ENCODE results near the gene ADCY4.

The ADCY4 gene

DNA sequence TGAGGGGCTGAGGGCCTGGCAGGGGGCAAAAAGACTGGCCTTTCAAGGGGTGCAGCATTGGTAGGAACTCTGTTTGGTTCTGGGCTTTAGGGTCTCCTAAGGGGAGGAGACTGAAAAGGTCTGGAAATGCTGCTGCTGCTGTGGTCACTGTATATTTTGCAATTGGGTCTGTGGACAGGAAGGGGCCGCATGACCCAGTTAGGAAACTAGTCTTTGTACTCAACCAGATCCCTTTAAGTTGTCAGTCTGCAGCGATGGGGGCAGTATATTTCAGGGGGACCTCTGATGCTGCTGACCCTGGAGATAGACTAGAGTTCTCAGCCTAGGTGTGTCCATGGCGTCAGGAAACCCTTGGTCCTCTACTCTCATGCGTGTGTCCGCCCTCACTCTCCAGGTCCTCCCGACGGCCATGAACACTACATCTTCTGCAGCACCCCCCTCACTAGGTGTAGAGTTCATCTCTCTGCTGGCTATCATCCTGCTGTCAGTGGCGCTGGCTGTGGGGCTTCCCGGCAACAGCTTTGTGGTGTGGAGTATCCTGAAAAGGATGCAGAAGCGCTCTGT is 19.5 kb downstream of the ADCY4 start:
- no peak for TF ChIP-seq ARNTL (CRISPR knock-in tag; IDR thresholded peaks at IDR 0.05; ENCODE audit: borderline replicate concordance, low read depth)
- TF ChIP-seq RARB (CRISPR knock-in tag; IDR thresholded peaks at IDR 0.05): no peak
- TF ChIP-seq CREB5 (CRISPR knock-in tag; IDR thresholded peaks at IDR 0.05; ENCODE audit: low read depth): no peak
- no peak for TF ChIP-seq ZNF565 (CRISPR knock-in tag; conservative IDR thresholded peaks at IDR 0.05; ENCODE audit: low read depth)
- TF ChIP-seq, protein P1, sequence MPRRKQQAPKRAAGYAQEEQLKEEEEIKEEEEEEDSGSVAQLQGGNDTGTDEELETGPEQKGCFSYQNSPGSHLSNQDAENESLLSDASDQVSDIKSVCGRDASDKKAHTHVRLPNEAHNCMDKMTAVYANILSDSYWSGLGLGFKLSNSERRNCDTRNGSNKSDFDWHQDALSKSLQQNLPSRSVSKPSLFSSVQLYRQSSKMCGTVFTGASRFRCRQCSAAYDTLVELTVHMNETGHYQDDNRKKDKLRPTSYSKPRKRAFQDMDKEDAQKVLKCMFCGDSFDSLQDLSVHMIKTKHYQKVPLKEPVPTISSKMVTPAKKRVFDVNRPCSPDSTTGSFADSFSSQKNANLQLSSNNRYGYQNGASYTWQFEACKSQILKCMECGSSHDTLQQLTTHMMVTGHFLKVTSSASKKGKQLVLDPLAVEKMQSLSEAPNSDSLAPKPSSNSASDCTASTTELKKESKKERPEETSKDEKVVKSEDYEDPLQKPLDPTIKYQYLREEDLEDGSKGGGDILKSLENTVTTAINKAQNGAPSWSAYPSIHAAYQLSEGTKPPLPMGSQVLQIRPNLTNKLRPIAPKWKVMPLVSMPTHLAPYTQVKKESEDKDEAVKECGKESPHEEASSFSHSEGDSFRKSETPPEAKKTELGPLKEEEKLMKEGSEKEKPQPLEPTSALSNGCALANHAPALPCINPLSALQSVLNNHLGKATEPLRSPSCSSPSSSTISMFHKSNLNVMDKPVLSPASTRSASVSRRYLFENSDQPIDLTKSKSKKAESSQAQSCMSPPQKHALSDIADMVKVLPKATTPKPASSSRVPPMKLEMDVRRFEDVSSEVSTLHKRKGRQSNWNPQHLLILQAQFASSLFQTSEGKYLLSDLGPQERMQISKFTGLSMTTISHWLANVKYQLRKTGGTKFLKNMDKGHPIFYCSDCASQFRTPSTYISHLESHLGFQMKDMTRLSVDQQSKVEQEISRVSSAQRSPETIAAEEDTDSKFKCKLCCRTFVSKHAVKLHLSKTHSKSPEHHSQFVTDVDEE (CRISPR knock-in tag; IDR thresholded peaks at IDR 0.05): no peak
- TF ChIP-seq TCF4 (CRISPR knock-in tag; IDR thresholded peaks at IDR 0.05; ENCODE audit: borderline replicate concordance): no peak
- TF ChIP-seq GLIS3 (CRISPR knock-in tag; IDR thresholded peaks at IDR 0.05): no peak
- TF ChIP-seq ISL1 (CRISPR knock-in tag; IDR thresholded peaks at IDR 0.05): no peak
- no peak for TF ChIP-seq OSR1 (CRISPR knock-in tag; IDR thresholded peaks at IDR 0.05)
- no peak for TF ChIP-seq ZFP30 (CRISPR knock-in tag; IDR thresholded peaks at IDR 0.05)
- TF ChIP-seq ESRRG (CRISPR knock-in tag; IDR thresholded peaks at IDR 0.05): no peak
- TF ChIP-seq ZNF8 (CRISPR knock-in tag; IDR thresholded peaks at IDR 0.05): no peak
- no peak for TF ChIP-seq ZC3H10 (CRISPR knock-in tag; IDR thresholded peaks at IDR 0.05)
- TF ChIP-seq BACH2 (CRISPR knock-in tag; IDR thresholded peaks at IDR 0.05; ENCODE audit: borderline replicate concordance): no peak
- no peak for TF ChIP-seq TOX (CRISPR knock-in tag; IDR thresholded peaks at IDR 0.05; ENCODE audit: borderline replicate concordance)
- TF ChIP-seq PATZ1 (CRISPR knock-in tag; IDR thresholded peaks at IDR 0.05; ENCODE audit: borderline replicate concordance): no peak
- no peak for TF ChIP-seq ZNF70 (CRISPR knock-in tag; IDR thresholded peaks at IDR 0.05)
- TF ChIP-seq CSDC2 (CRISPR knock-in tag; IDR thresholded peaks at IDR 0.05): no peak
- TF ChIP-seq ZFP3 (CRISPR knock-in tag; IDR thresholded peaks at IDR 0.05): no peak
- ATAC-seq: no peak

DNA sequence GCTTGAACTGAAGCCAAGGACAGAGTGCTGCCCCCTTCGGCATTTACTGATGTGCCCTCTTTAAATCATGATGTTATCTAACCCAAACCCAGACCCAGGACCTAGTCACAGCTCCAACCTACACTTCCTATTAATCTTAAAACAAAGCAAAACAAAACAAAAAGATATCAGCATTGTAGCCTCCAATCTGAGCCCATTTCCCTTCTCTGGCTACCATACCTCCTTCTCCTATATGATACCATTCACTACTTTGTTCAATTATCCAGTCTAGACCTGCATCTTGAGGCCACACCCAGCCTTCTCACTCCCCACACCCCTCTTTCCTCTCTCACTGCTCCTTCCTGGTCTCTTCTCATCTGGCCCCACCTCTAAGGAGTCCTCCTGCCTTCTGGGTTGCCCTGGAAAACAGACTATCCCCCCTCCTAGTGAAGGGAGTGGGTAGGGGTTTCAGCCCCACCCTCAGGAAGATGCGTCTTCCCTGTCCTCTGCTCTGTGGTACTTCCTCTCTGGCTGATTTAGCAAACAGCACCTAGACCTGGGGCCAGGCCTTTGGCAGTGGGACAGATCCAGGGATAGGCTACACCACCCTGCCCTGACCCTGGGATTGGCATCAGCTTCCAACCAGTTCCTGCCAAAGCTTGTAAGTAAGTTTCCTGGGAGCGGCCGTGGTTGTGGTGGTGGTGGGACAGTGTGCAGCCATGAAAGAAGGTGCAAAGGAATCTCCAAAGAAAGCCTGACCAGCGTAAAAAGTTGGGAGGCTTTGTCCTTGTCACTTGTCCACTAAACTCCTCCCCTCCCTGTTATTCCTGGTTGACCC is 20.3 kb downstream of the ADCY4 start:
- TF ChIP-seq CSDC2 (CRISPR knock-in tag; IDR thresholded peaks at IDR 0.05) (no peak), ZNF70 (CRISPR knock-in tag; IDR thresholded peaks at IDR 0.05) (no peak)
- no peak for ATAC-seq

GRCh38 chr14:24313913-24314312 is 21.0 kb downstream of the ADCY4 start:
- TF ChIP-seq ZNF565 (CRISPR knock-in tag; conservative IDR thresholded peaks at IDR 0.05; ENCODE audit: low read depth): no peak
- TF ChIP-seq TCF4 (CRISPR knock-in tag; IDR thresholded peaks at IDR 0.05; ENCODE audit: borderline replicate concordance): no peak
- TF ChIP-seq ZNF70 (CRISPR knock-in tag; IDR thresholded peaks at IDR 0.05): no peak
- no peak for ATAC-seq

- no peak for TF ChIP-seq PATZ1 (CRISPR knock-in tag; IDR thresholded peaks at IDR 0.05; ENCODE audit: borderline replicate concordance)
These were observed 21.9 kb downstream of the ADCY4 start for GRCh38 chr14:24312736-24313507.

More at GRCh38 chr14:24312736-24313507, 21.9 kb downstream of the ADCY4 start:
- ATAC-seq: no peak

Data from SK-N-SH treated with all-trans-retinoic acid at 6 μM for 48 hours (cell line).